DND-41 (cell line): ENCODE measurements around the gene CERCAM.
"Not testable (repeated sequence)": the region's sequence is repeated elsewhere in the genome, so short reads cannot be mapped to it uniquely, and the experiment has no call there.

Experiments
- EZH2 ChIP-seq: IDR thresholded peaks from 3 replicates; pipeline ENCODE4 v1.6.1; 2012; ENCODE audit warnings: borderline replicate concordance, low read depth, mild to moderate bottlenecking, moderate library complexity, low read length, inconsistent platforms; ENCODE audit not compliant: severe bottlenecking
- TF ChIP-seq, protein P1 (sequence below): IDR thresholded peaks from 2 replicates; pipeline ENCODE4 v1.5.1; 2012; ENCODE audit warnings: borderline replicate concordance, low read length, moderate library complexity, mild to moderate bottlenecking; ENCODE audit not compliant: poor library complexity, severe bottlenecking; ENCODE audit errors: extremely low read depth

GRCh38 chr9:128423356-128423755 lies 2.7 kb downstream of the CERCAM start:
- TF ChIP-seq EZH2 = not testable (repeated sequence)
- TF ChIP-seq, protein P1, sequence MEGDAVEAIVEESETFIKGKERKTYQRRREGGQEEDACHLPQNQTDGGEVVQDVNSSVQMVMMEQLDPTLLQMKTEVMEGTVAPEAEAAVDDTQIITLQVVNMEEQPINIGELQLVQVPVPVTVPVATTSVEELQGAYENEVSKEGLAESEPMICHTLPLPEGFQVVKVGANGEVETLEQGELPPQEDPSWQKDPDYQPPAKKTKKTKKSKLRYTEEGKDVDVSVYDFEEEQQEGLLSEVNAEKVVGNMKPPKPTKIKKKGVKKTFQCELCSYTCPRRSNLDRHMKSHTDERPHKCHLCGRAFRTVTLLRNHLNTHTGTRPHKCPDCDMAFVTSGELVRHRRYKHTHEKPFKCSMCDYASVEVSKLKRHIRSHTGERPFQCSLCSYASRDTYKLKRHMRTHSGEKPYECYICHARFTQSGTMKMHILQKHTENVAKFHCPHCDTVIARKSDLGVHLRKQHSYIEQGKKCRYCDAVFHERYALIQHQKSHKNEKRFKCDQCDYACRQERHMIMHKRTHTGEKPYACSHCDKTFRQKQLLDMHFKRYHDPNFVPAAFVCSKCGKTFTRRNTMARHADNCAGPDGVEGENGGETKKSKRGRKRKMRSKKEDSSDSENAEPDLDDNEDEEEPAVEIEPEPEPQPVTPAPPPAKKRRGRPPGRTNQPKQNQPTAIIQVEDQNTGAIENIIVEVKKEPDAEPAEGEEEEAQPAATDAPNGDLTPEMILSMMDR = not testable (repeated sequence)
